Heart left ventricle (tissue), 16 donors: Measurements from ENCODE around the gene TUBB2B. TPM values are rescaled to one million over a fixed set of nuclear protein-coding genes. Genes with fewer than 3 reads are reported as not detected.
A peak's percentile ranks its signal among the peaks of the same experiment; 100 is the strongest.

Experiments used
- ATAC-seq, 4 donors: fragments of 200-7000 bp; cut with Tn5 transposase; one replicate each; pipeline ENCODE4 v1.9.1; 2020 to 2022; ENCODE audit warnings: moderate library complexity in 4 of 4, mild to moderate bottlenecking in 3 of 4, moderate number of reproducible peaks in 1 of 4
- DNase-seq, 5 donors: peaks; one replicate each; pipeline ENCODE4 v3.0.0-alpha.2; 2020
- H3K27ac ChIP-seq, 12 donors: fragments of 200-600 bp; sonication (generic) in 4 of 12; one replicate each; pipeline versions ENCODE4 v1.5.0 to v1.8.0; 2016 to 2022; ENCODE audit warnings: mild to moderate bottlenecking in 2 of 12
- H3K27me3 ChIP-seq, 9 donors: fragments of 200-600 bp; sonication (generic) in 2 of 9; one replicate each; pipeline versions ENCODE4 v1.5.1 to v1.8.0; 2016 to 2022; ENCODE audit warnings: mild to moderate bottlenecking in 3 of 9
- H3K36me3 ChIP-seq, 9 donors: fragments of 200-600 bp; sonication (generic) in 2 of 9; one replicate each; pipeline versions ENCODE4 v1.5.0 to v1.8.0; 2018 to 2022; ENCODE audit warnings: mild to moderate bottlenecking in 2 of 9
- H3K4me1 ChIP-seq, 12 donors: fragments of 200-600 bp; sonication (generic) in 4 of 12; one replicate each; pipeline versions ENCODE4 v1.5.0 to v1.8.0; 2016 to 2022; ENCODE audit warnings: mild to moderate bottlenecking in 3 of 12
- H3K4me3 ChIP-seq, 12 donors: fragments of 200-600 bp; sonication (generic) in 4 of 12; one replicate each; pipeline versions ENCODE4 v1.5.0 to v1.8.0; 2017 to 2022; ENCODE audit warnings: mild to moderate bottlenecking in 9 of 12, moderate library complexity in 4 of 12
- H3K9me3 ChIP-seq, 12 donors: fragments of 200-600 bp; sonication (generic) in 4 of 12; one replicate each; pipeline versions ENCODE4 v1.5.0 to v1.8.0; 2016 to 2022; ENCODE audit warnings: mild to moderate bottlenecking in 1 of 12
- POLR2A ChIP-seq, 2 donors: fragments of 450-650 bp; IDR thresholded peaks; one replicate each; pipeline ENCODE4 v1.6.1; 2017; ENCODE audit warnings: antibody characterized with exemption in 2 of 2, mild to moderate bottlenecking in 2 of 2, moderate library complexity in 2 of 2
- WGBS, 4 donors: extraction: QIAGEN DNeasy Blood & Tissue Kit in 2 of 4; methylation state at CpG; one replicate each; pipeline versions ENCODE4 v1.1.5 to v1.1.7; 2013 to 2018; 5-methylcytosine and 5-hydroxymethylcytosine counted together
- intact Hi-C, 10 donors: fragments of 100-400 bp; cut with DNase I; formaldehyde crosslinking; loops; one replicate each; pipeline versions ENCODE4 v1.11.1 to v1.14.2; 2022
- polyA plus RNA-seq, 2 donors: library from polyadenylated mRNA; stranded (reverse); fragments of 200-250 nt; gene quantifications; one replicate each; pipeline ENCODE4 v1.2.3, GENCODE V29; 2013
- total RNA-seq, 9 donors: library from RNA; depleted of rRNA in 2 of 9; stranded (reverse); fragments of >200 nt in 2 of 9; fragmentation: NEBNext Ultra II Directional in 3 of 9; extraction: Animal tissue kit (Norgen Biotek cat#: 25700) in 3 of 9; gene quantifications; one replicate each; pipeline versions ENCODE4 v1.1.0 to v1.2.4, GENCODE V29; 2016 to 2023
- TF ChIP-seq, protein P1 (sequence below), 12 donors: fragments of 200-600 bp; sonication (generic) in 4 of 12; IDR thresholded peaks; one replicate each; pipeline versions ENCODE4 v1.5.0 to v1.8.0; 2018 to 2022; ENCODE audit warnings: antibody characterized with exemption in 12 of 12, mild to moderate bottlenecking in 5 of 12
- donor health status: ischemic (EF 13 %, LVEDD 7.1; RV severe dilation, severe dysfunction).
- donor health status: healthy with polysubstance abuse.
- donor health status: DM: no; HTN: yes; CAD: no.
- donor health status: DM: no; HTN: no; CAD: no.
- donor health status: ischemic (EF 25% LVEDD 6.9; RV normal size, moderate dysfunction).
- donor health status: ischemic (EF 25% LVEDD 5.7; RV mildly dilated, moderate dysfunction).
- donor health status: healthy.
- donor health status: DM: yes; HTN: yes; CAD: no.
- donor health status: ischemic (EF 35%, LVEDD 5.7; RV mildly dilated, moderate dysfunction).
- donor health status: nonischemic (EF 11% LVEDD 7.7; RV severe dilation, severe dysfunction).
- donor health status: DM: yes; HTN: yes; CAD: no.
- donor health status: PGD.
- donor health status: ischemic (EF 29% LVEDD 5.4; RV normal size, mild dysfunction).
- donor health status: nonischemic (EF 23%, LVEDD 6.1; RV moderate dilation, normal function).

The TUBB2B gene
- total and polyA plus RNA-seq, 11 donors, result 0.90 to 3.4 (median 1.5) TPM

GRCh38 chr6:3195695-3196497 is 31.6 kb downstream of the TUBB2B start:
- H3K4me3 ChIP-seq, result no peak overlapping the region
- peak overlapping the region in 4 of 12 donors; percentile 53 to 71 (median 58) for H3K27ac ChIP-seq
- peaks cover 0 to 10% (median 0%) of the 10 kb centered on the region in 12 donors for H3K4me1 ChIP-seq
- DNase-seq (no peak), ATAC-seq (no peak)
- no peak for TF ChIP-seq POLR2A (IDR thresholded peaks at IDR 0.05)
- TF ChIP-seq, protein P1, sequence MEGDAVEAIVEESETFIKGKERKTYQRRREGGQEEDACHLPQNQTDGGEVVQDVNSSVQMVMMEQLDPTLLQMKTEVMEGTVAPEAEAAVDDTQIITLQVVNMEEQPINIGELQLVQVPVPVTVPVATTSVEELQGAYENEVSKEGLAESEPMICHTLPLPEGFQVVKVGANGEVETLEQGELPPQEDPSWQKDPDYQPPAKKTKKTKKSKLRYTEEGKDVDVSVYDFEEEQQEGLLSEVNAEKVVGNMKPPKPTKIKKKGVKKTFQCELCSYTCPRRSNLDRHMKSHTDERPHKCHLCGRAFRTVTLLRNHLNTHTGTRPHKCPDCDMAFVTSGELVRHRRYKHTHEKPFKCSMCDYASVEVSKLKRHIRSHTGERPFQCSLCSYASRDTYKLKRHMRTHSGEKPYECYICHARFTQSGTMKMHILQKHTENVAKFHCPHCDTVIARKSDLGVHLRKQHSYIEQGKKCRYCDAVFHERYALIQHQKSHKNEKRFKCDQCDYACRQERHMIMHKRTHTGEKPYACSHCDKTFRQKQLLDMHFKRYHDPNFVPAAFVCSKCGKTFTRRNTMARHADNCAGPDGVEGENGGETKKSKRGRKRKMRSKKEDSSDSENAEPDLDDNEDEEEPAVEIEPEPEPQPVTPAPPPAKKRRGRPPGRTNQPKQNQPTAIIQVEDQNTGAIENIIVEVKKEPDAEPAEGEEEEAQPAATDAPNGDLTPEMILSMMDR (IDR thresholded peaks at IDR 0.05), result no peak
- WGBS, 4 donors, result 69 to 88% (median 83%) methylated on average over 16 of the region's 16 CpGs
- intact Hi-C loops, result no loop called here
- no peaks in the 10 kb centered on the region for H3K36me3 ChIP-seq
- H3K27me3 ChIP-seq, result no peaks in the 10 kb centered on the region
- peaks cover 0 to 7% (median 0%) of the 10 kb centered on the region in 12 donors for H3K9me3 ChIP-seq

GRCh38 chr6:3195420-3195694 is 32.1 kb downstream of the TUBB2B start:
- ATAC-seq, result no peak
- 71 to 88% (median 82%) methylated on average over 5 of the region's 5 CpGs for WGBS, 4 donors
- intact Hi-C loops, result no loop called here
- H3K4me3 ChIP-seq, result no peak overlapping the region
- peaks cover 0 to 7% (median 0%) of the 10 kb centered on the region in 12 donors for H3K9me3 ChIP-seq
- H3K4me1 ChIP-seq, result peaks cover 0 to 10% (median 0%) of the 10 kb centered on the region in 12 donors
- no peaks in the 10 kb centered on the region for H3K36me3 ChIP-seq
- H3K27me3 ChIP-seq, result no peaks in the 10 kb centered on the region
- no peak for DNase-seq
- TF ChIP-seq, protein P1 (IDR thresholded peaks at IDR 0.05), result no peak
- TF ChIP-seq POLR2A (IDR thresholded peaks at IDR 0.05), result no peak
- peak overlapping the region in 9 of 12 donors; percentile 53 to 82 (median 70) for H3K27ac ChIP-seq

GRCh38 chr6:3194535-3195419 is 32.7 kb downstream of the TUBB2B start:
- DNase-seq (peak in 3 of 5 donors; percentile 31 to 59 (median 50)), ATAC-seq (peak in 3 of 4 donors; percentile 34 to 89 (median 47))
- intact Hi-C loops, result no loop called here
- Histone ChIP-seq H3K27ac (peak overlapping the region in 10 of 12 donors; percentile 25 to 82 (median 70)), H3K36me3 (no peaks in the 10 kb centered on the region), H3K27me3 (no peaks in the 10 kb centered on the region), H3K4me1 (peaks cover 0 to 10% (median 0%) of the 10 kb centered on the region in 12 donors), H3K9me3 (peaks cover 0 to 7% (median 0%) of the 10 kb centered on the region in 12 donors), H3K4me3 (peak overlapping the region in 1 of 12 donors; percentile 8)
- TF ChIP-seq POLR2A (IDR thresholded peaks at IDR 0.05), result no peak
- TF ChIP-seq, protein P1 (IDR thresholded peaks at IDR 0.05), result no peak
- WGBS, 4 donors, result 45 to 50% (median 48%) methylated on average over 19 of the region's 19 CpGs
